GM21619 (cell line): ENCODE measurements around the gene RNF44.
"Not testable (repeated sequence)": the region's sequence is repeated elsewhere in the genome, so short reads cannot be mapped to it uniquely, and the experiment has no call there.

Experiments used
- ATAC-seq: cut with Tn5 transposase; IDR thresholded peaks from one replicate; pipeline ENCODE4 v1.9.1; 2021; ENCODE audit not compliant: unreplicated experiment

The RNF44 gene

GRCh38 chr5:176521286-176521685 lies 15.9 kb downstream of the RNF44 start:
- no peak for ATAC-seq

- no peak for ATAC-seq
Measured at GRCh38 chr5:176519810-176520720, 17.1 kb downstream of the RNF44 start.

- no peak for ATAC-seq
Measured at GRCh38 chr5:176517053-176517661, 20.0 kb downstream of the RNF44 start.

GRCh38 chr5:176515396-176515795 lies 21.8 kb downstream of the RNF44 start:
- ATAC-seq: no peak

- no peak for ATAC-seq
Measured at GRCh38 chr5:176514244-176514950, 22.8 kb downstream of the RNF44 start.

GRCh38 chr5:176513788-176514187 lies 23.4 kb downstream of the RNF44 start:
- no peak for ATAC-seq

GRCh38 chr5:176508603-176509002 lies 28.6 kb downstream of the RNF44 start:
- no peak for ATAC-seq

GRCh38 chr5:176507911-176508310 lies 29.3 kb downstream of the RNF44 start:
- no peak for ATAC-seq

- ATAC-seq: no peak
Measured at GRCh38 chr5:176503496-176503895, 33.7 kb downstream of the RNF44 start.

GRCh38 chr5:176501333-176501732 lies 35.9 kb downstream of the RNF44 start:
- no peak for ATAC-seq

GRCh38 chr5:176500511-176500910 lies 36.7 kb downstream of the RNF44 start:
- no peak for ATAC-seq

GRCh38 chr5:176499273-176499672 lies 37.9 kb downstream of the RNF44 start:
- ATAC-seq: no peak

GRCh38 chr5:176497852-176498251 lies 39.4 kb downstream of the RNF44 start:
- ATAC-seq: no peak

GRCh38 chr5:176492431-176492830 lies 44.8 kb downstream of the RNF44 start:
- no peak for ATAC-seq

GRCh38 chr5:176491901-176492300 lies 45.3 kb downstream of the RNF44 start:
- ATAC-seq: no peak

GRCh38 chr5:176491101-176491502 lies 46.1 kb downstream of the RNF44 start:
- ATAC-seq: no peak

- no peak for ATAC-seq
Measured at GRCh38 chr5:176490301-176490700, 46.9 kb downstream of the RNF44 start.

GRCh38 chr5:176489077-176489476 lies 48.1 kb downstream of the RNF44 start:
- no peak for ATAC-seq

GRCh38 chr5:176487160-176487559 lies 50.0 kb downstream of the RNF44 start:
- not testable (repeated sequence) for ATAC-seq

GRCh38 chr5:176486189-176486757 lies 50.9 kb downstream of the RNF44 start:
- no peak for ATAC-seq

GRCh38 chr5:176485176-176485575 lies 52.0 kb downstream of the RNF44 start:
- no peak for ATAC-seq
